ENCODE results near the gene CNNM2.

- TF ChIP-seq CTCF (IDR thresholded peaks at IDR 0.05): no peak
- no peak for TF ChIP-seq POLR2A (IDR thresholded peaks at IDR 0.05)
Observed at GRCh38 chr10:103040418-103040817, 122.3 kb downstream of the CNNM2 start.

Measured in right lobe of liver (tissue), 4 donors.